Measurements from ENCODE around the gene RPIA.
"Not testable (repeated sequence)": the region's sequence is repeated elsewhere in the genome, so short reads cannot be mapped to it uniquely, and the experiment has no call there.

Gene RPIA

GRCh38 chr2:88691339-88692183 is at the start of gene RPIA:
Gene RPIA (plus strand): TSS chr2:88691673. CDS start chr2:88691699, 26 bp downstream.
- H3K27me3 ChIP-seq (ENCODE audit: control insufficient read depth, insufficient read depth, low read length): peaks cover 8% of the 10 kb centered on the region; the same call in 1 of the 2 replicates
- H3K9ac ChIP-seq (ENCODE audit: low read depth, low read length): peak within 1 kb of the TSS; percentile 73
- H3K36me3 ChIP-seq (ENCODE audit: control insufficient read depth, insufficient read depth, low read length): no peaks in the 10 kb centered on the region
- peak within 1 kb of the TSS; percentile 92 for H3K4me3 ChIP-seq (ENCODE audit: low read depth, low read length)
- H3K27ac ChIP-seq (ENCODE audit: low read depth, low read length): peak within 1 kb of the TSS; percentile 80
- peaks cover 25% of the 10 kb centered on the region for H3K9me3 ChIP-seq (ENCODE audit: control insufficient read depth, insufficient read depth, low read length)
- no peaks in the 10 kb centered on the region for H3K4me1 ChIP-seq (ENCODE audit: control insufficient read depth, insufficient read depth, low read length)

GRCh38 chr2:88642278-88642677 is 49.2 kb upstream of the RPIA start:
- Histone ChIP-seq H3K27me3 (ENCODE audit: control insufficient read depth, insufficient read depth, low read length) (no peaks in the 10 kb centered on the region), H3K27ac (ENCODE audit: low read depth, low read length) (no peak overlapping the region), H3K4me3 (ENCODE audit: low read depth, low read length) (no peak overlapping the region), H3K4me1 (ENCODE audit: control insufficient read depth, insufficient read depth, low read length) (peaks cover 11% of the 10 kb centered on the region), H3K36me3 (ENCODE audit: control insufficient read depth, insufficient read depth, low read length) (no peaks in the 10 kb centered on the region), H3K9me3 (ENCODE audit: control insufficient read depth, insufficient read depth, low read length) (no peaks in the 10 kb centered on the region), H3K9ac (ENCODE audit: low read depth, low read length) (no peak overlapping the region)

- H3K9ac ChIP-seq (ENCODE audit: low read depth, low read length); H3K4me3 ChIP-seq (ENCODE audit: low read depth, low read length); H3K27ac ChIP-seq (ENCODE audit: low read depth, low read length); H3K4me1 ChIP-seq (ENCODE audit: control insufficient read depth, insufficient read depth, low read length); H3K36me3 ChIP-seq (ENCODE audit: control insufficient read depth, insufficient read depth, low read length); H3K27me3 ChIP-seq (ENCODE audit: control insufficient read depth, insufficient read depth, low read length); H3K9me3 ChIP-seq (ENCODE audit: control insufficient read depth, insufficient read depth, low read length): not testable (repeated sequence)
Observed at GRCh38 chr2:88645291-88645882, 46.1 kb upstream of the RPIA start.

GRCh38 chr2:88651646-88652045 is 39.8 kb upstream of the RPIA start:
- Histone ChIP-seq H3K4me3 (ENCODE audit: low read depth, low read length) (no peak overlapping the region), H3K36me3 (ENCODE audit: control insufficient read depth, insufficient read depth, low read length) (no peaks in the 10 kb centered on the region), H3K4me1 (ENCODE audit: control insufficient read depth, insufficient read depth, low read length) (no peaks in the 10 kb centered on the region), H3K27ac (ENCODE audit: low read depth, low read length) (no peak overlapping the region), H3K9me3 (ENCODE audit: control insufficient read depth, insufficient read depth, low read length) (no peaks in the 10 kb centered on the region), H3K9ac (ENCODE audit: low read depth, low read length) (no peak overlapping the region), H3K27me3 (ENCODE audit: control insufficient read depth, insufficient read depth, low read length) (no peaks in the 10 kb centered on the region)

- Histone ChIP-seq H3K27me3 (ENCODE audit: control insufficient read depth, insufficient read depth, low read length) (no peaks in the 10 kb centered on the region), H3K4me3 (ENCODE audit: low read depth, low read length) (no peak overlapping the region), H3K36me3 (ENCODE audit: control insufficient read depth, insufficient read depth, low read length) (no peaks in the 10 kb centered on the region), H3K27ac (ENCODE audit: low read depth, low read length) (no peak overlapping the region), H3K9me3 (ENCODE audit: control insufficient read depth, insufficient read depth, low read length) (no peaks in the 10 kb centered on the region), H3K4me1 (ENCODE audit: control insufficient read depth, insufficient read depth, low read length) (peaks cover 16% of the 10 kb centered on the region), H3K9ac (ENCODE audit: low read depth, low read length) (no peak overlapping the region)
Observed at GRCh38 chr2:88654714-88655113, 36.8 kb upstream of the RPIA start.

GRCh38 chr2:88656690-88657089 is 34.8 kb upstream of the RPIA start:
- Histone ChIP-seq H3K9ac (ENCODE audit: low read depth, low read length) (no peak overlapping the region), H3K4me3 (ENCODE audit: low read depth, low read length) (no peak overlapping the region), H3K4me1 (ENCODE audit: control insufficient read depth, insufficient read depth, low read length) (peaks cover 18% of the 10 kb centered on the region), H3K27me3 (ENCODE audit: control insufficient read depth, insufficient read depth, low read length) (no peaks in the 10 kb centered on the region), H3K9me3 (ENCODE audit: control insufficient read depth, insufficient read depth, low read length) (no peaks in the 10 kb centered on the region), H3K36me3 (ENCODE audit: control insufficient read depth, insufficient read depth, low read length) (no peaks in the 10 kb centered on the region), H3K27ac (ENCODE audit: low read depth, low read length) (no peak overlapping the region)

GRCh38 chr2:88657131-88657530 is 34.3 kb upstream of the RPIA start:
- Histone ChIP-seq H3K9ac (ENCODE audit: low read depth, low read length) (no peak overlapping the region), H3K4me3 (ENCODE audit: low read depth, low read length) (no peak overlapping the region), H3K27ac (ENCODE audit: low read depth, low read length) (no peak overlapping the region), H3K9me3 (ENCODE audit: control insufficient read depth, insufficient read depth, low read length) (no peaks in the 10 kb centered on the region), H3K4me1 (ENCODE audit: control insufficient read depth, insufficient read depth, low read length) (peaks cover 18% of the 10 kb centered on the region), H3K27me3 (ENCODE audit: control insufficient read depth, insufficient read depth, low read length) (no peaks in the 10 kb centered on the region), H3K36me3 (ENCODE audit: control insufficient read depth, insufficient read depth, low read length) (no peaks in the 10 kb centered on the region)

- no peaks in the 10 kb centered on the region for H3K27me3 ChIP-seq (ENCODE audit: control insufficient read depth, insufficient read depth, low read length)
- no peak overlapping the region for H3K9ac ChIP-seq (ENCODE audit: low read depth, low read length)
- H3K9me3 ChIP-seq (ENCODE audit: control insufficient read depth, insufficient read depth, low read length): no peaks in the 10 kb centered on the region
- H3K36me3 ChIP-seq (ENCODE audit: control insufficient read depth, insufficient read depth, low read length): no peaks in the 10 kb centered on the region
- peaks cover 18% of the 10 kb centered on the region for H3K4me1 ChIP-seq (ENCODE audit: control insufficient read depth, insufficient read depth, low read length)
- peak overlapping the region; percentile 84 for H3K27ac ChIP-seq (ENCODE audit: low read depth, low read length)
- no peak overlapping the region for H3K4me3 ChIP-seq (ENCODE audit: low read depth, low read length)
Observed at GRCh38 chr2:88658326-88658725, 33.1 kb upstream of the RPIA start.

GRCh38 chr2:88658881-88659537 is 32.5 kb upstream of the RPIA start:
- no peaks in the 10 kb centered on the region for H3K9me3 ChIP-seq (ENCODE audit: control insufficient read depth, insufficient read depth, low read length)
- H3K36me3 ChIP-seq (ENCODE audit: control insufficient read depth, insufficient read depth, low read length): no peaks in the 10 kb centered on the region
- no peaks in the 10 kb centered on the region for H3K27me3 ChIP-seq (ENCODE audit: control insufficient read depth, insufficient read depth, low read length)
- peaks cover 18% of the 10 kb centered on the region for H3K4me1 ChIP-seq (ENCODE audit: control insufficient read depth, insufficient read depth, low read length)
- H3K27ac ChIP-seq (ENCODE audit: low read depth, low read length): peak overlapping the region; percentile 84
- H3K4me3 ChIP-seq (ENCODE audit: low read depth, low read length): peak overlapping the region; percentile 25; the same call in 1 of the 2 replicates
- H3K9ac ChIP-seq (ENCODE audit: low read depth, low read length): peak overlapping the region; percentile 41

GRCh38 chr2:88659538-88659915 is 31.9 kb upstream of the RPIA start:
- peak overlapping the region; percentile 41 for H3K9ac ChIP-seq (ENCODE audit: low read depth, low read length)
- H3K4me1 ChIP-seq (ENCODE audit: control insufficient read depth, insufficient read depth, low read length): peaks cover 18% of the 10 kb centered on the region
- peak overlapping the region; percentile 25; the same call in 1 of the 2 replicates for H3K4me3 ChIP-seq (ENCODE audit: low read depth, low read length)
- no peaks in the 10 kb centered on the region for H3K9me3 ChIP-seq (ENCODE audit: control insufficient read depth, insufficient read depth, low read length)
- peak overlapping the region; percentile 84 for H3K27ac ChIP-seq (ENCODE audit: low read depth, low read length)
- H3K27me3 ChIP-seq (ENCODE audit: control insufficient read depth, insufficient read depth, low read length): no peaks in the 10 kb centered on the region
- H3K36me3 ChIP-seq (ENCODE audit: control insufficient read depth, insufficient read depth, low read length): no peaks in the 10 kb centered on the region

GRCh38 chr2:88660622-88661021 is 30.9 kb upstream of the RPIA start:
- H3K4me1 ChIP-seq (ENCODE audit: control insufficient read depth, insufficient read depth, low read length): peaks cover 18% of the 10 kb centered on the region
- H3K36me3 ChIP-seq (ENCODE audit: control insufficient read depth, insufficient read depth, low read length): no peaks in the 10 kb centered on the region
- no peak overlapping the region for H3K27ac ChIP-seq (ENCODE audit: low read depth, low read length)
- H3K9ac ChIP-seq (ENCODE audit: low read depth, low read length): no peak overlapping the region
- H3K27me3 ChIP-seq (ENCODE audit: control insufficient read depth, insufficient read depth, low read length): no peaks in the 10 kb centered on the region
- H3K4me3 ChIP-seq (ENCODE audit: low read depth, low read length): no peak overlapping the region
- no peaks in the 10 kb centered on the region for H3K9me3 ChIP-seq (ENCODE audit: control insufficient read depth, insufficient read depth, low read length)
